Measurements from ENCODE around the gene CSRNP2. TPM values are rescaled to one million over a fixed set of nuclear protein-coding genes. Genes with fewer than 3 reads are reported as not detected.

The CSRNP2 gene
- total RNA-seq, 1 experiment from 2014 or later = 44.0 TPM

DNA sequence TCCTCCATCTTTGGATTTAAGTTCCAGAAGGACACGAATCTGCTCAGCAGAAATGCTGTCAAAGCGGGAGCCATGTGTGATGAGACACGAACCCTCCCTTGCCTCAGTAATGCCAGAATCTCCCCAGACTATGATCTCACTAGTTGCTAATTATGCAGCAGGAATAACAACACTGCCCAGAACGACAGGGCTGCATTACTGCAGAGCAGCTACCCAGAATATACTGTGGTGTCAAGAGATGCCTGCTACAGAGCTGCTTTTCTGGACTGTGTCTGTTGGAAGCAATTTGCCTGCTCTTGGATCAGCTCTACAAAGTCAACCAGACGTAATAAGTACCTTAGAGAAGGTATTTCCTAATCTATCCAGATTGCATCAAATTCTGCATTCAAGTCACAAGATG lies 5.5 kb downstream of the CSRNP2 start:
- POLR2A ChIA-PET = interaction anchor here (0.6 kb wide), 1 partner anchor 14 kb away, joined by 3 read pairs; no protein-coding TSS in a partner anchor
- peaks cover 61% of the 10 kb centered on the region for H3K36me3 Mint-ChIP-seq (ENCODE audit: insufficient read depth, unreplicated experiment)
- Histone ChIP-seq H3K9me3 (no peaks in the 10 kb centered on the region), H3K4me1 (peaks cover 10% of the 10 kb centered on the region; the same call in 1 of the 2 replicates), H3K27me3 (replicated peaks; ENCODE audit: control insufficient read depth, insufficient read depth, low read length) (no peaks in the 10 kb centered on the region), H3K36me3 (ENCODE audit: control insufficient read depth, insufficient read depth, low read length) (no peaks in the 10 kb centered on the region; the same call in 1 of the 2 replicates), H3K4me3 (ENCODE audit: low read depth, low read length) (no peak overlapping the region)
- peaks cover 14% of the 10 kb centered on the region for H3K4me1 Mint-ChIP-seq (ENCODE audit: low read depth, unreplicated experiment)
- H3K9me3 Mint-ChIP-seq (ENCODE audit: unreplicated experiment) = no peaks in the 10 kb centered on the region
- no peak overlapping the region for H3K27ac Mint-ChIP-seq (ENCODE audit: unreplicated experiment)
- no peak overlapping the region for H3K4me3 Mint-ChIP-seq (ENCODE audit: unreplicated experiment)
- no TSS peak for BruUV-seq (replicated peaks)
- CTCF ChIA-PET = no interaction called here
- DNase-seq = no peak
- H3K27me3 Mint-ChIP-seq (ENCODE audit: insufficient read depth, unreplicated experiment) = no peaks in the 10 kb centered on the region
- TF ChIP-seq CTCF (IDR thresholded peaks at IDR 0.05; ENCODE audit: insufficient read depth in 1 of 2, low read depth in 1 of 2, low read length in 1 of 2, severe bottlenecking in 1 of 2, unreplicated experiment in 1 of 2) = no peak
- intact Hi-C loops (cut with micrococcal nuclease; ENCODE audit: unreplicated experiment) = no loop called here

DNA sequence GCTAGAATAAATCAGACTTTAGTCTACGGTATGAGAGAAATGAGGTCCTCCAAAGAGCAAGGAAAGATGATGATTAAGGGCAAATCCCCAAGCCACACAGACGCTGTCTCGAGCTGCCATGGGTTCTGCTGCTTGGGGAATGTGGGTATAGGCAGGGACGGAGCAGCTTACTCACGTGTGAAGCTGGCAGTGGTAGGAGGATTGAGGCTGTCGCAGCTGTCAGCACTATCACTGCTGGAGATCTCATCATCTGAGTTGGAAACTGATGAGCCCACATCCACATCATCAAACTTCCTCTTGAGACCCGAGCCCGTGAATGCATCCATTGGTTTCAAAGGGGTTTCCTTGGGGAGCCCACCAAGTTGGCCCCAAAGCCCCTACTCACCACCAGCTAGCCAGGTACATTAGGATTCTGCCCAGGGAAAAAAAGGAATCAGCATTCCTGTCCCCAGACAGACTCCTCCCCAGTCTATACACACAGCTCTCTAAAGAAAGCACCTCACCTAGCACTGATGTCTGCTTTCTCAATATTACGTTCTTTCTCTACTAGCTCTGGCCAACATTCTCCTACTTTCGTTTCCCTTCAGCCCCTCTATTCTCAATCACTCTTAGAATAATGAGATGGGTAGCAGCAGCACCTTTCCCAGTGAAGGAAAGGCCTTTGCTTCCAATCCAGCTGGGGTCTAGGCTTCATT lies 7.0 kb downstream of the CSRNP2 start:
- H3K9me3 ChIP-seq = no peaks in the 10 kb centered on the region
- H3K36me3 Mint-ChIP-seq (ENCODE audit: insufficient read depth, unreplicated experiment) = peaks cover 58% of the 10 kb centered on the region
- DNase-seq = no peak
- intact Hi-C loops (cut with micrococcal nuclease; ENCODE audit: unreplicated experiment) = no loop called here
- H3K4me3 ChIP-seq (ENCODE audit: low read depth, low read length) = no peak overlapping the region
- no peaks in the 10 kb centered on the region; the same call in 1 of the 2 replicates for H3K36me3 ChIP-seq (ENCODE audit: control insufficient read depth, insufficient read depth, low read length)
- H3K27me3 ChIP-seq (replicated peaks; ENCODE audit: control insufficient read depth, insufficient read depth, low read length) = no peaks in the 10 kb centered on the region
- POLR2A ChIA-PET = interaction anchor here (0.6 kb wide), 1 partner anchor 100 kb away, joined by 5 read pairs; no protein-coding TSS in a partner anchor
- no peak for TF ChIP-seq CTCF (IDR thresholded peaks at IDR 0.05; ENCODE audit: insufficient read depth in 1 of 2, low read depth in 1 of 2, low read length in 1 of 2, severe bottlenecking in 1 of 2, unreplicated experiment in 1 of 2)
- peaks cover 7% of the 10 kb centered on the region for H3K4me1 Mint-ChIP-seq (ENCODE audit: low read depth, unreplicated experiment)
- H3K4me3 Mint-ChIP-seq (ENCODE audit: unreplicated experiment) = no peak overlapping the region
- BruUV-seq (replicated peaks) = no TSS peak
- no peaks in the 10 kb centered on the region for H3K9me3 Mint-ChIP-seq (ENCODE audit: unreplicated experiment)
- H3K27ac Mint-ChIP-seq (ENCODE audit: unreplicated experiment) = no peak overlapping the region
- CTCF ChIA-PET = no interaction called here
- H3K27me3 Mint-ChIP-seq (ENCODE audit: insufficient read depth, unreplicated experiment) = no peaks in the 10 kb centered on the region
- H3K4me1 ChIP-seq = peaks cover 2% of the 10 kb centered on the region; the same call in 1 of the 2 replicates

DNA sequence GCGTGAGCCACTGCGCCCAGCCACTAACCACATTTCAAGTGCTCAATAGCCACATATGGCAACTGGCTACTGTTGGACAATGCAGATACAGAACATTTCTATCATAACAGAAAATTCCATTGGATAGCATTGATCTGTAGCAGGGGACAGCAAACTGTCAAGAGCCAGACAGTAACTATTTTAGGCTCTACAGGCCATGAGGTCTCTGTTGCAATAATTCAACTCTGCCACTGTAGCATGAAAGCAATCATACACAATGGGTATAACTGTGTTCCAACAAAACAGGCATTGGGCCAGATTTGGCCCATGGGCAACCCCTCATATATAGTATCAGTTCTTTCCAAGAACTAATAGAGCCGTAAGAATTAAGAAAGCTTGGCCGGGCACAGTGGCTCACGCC lies 8.0 kb downstream of the CSRNP2 start:
- no peak for DNase-seq
- no peak overlapping the region for H3K27ac Mint-ChIP-seq (ENCODE audit: unreplicated experiment)
- Histone ChIP-seq H3K27me3 (replicated peaks; ENCODE audit: control insufficient read depth, insufficient read depth, low read length) (no peaks in the 10 kb centered on the region), H3K4me1 (peaks cover under 1% of the 10 kb centered on the region; the same call in 1 of the 2 replicates), H3K36me3 (ENCODE audit: control insufficient read depth, insufficient read depth, low read length) (peaks cover 2% of the 10 kb centered on the region; the same call in 1 of the 2 replicates), H3K9me3 (no peaks in the 10 kb centered on the region), H3K4me3 (ENCODE audit: low read depth, low read length) (no peak overlapping the region)
- no peak for TF ChIP-seq CTCF (IDR thresholded peaks at IDR 0.05; ENCODE audit: insufficient read depth in 1 of 2, low read depth in 1 of 2, low read length in 1 of 2, severe bottlenecking in 1 of 2, unreplicated experiment in 1 of 2)
- intact Hi-C loops (cut with micrococcal nuclease; ENCODE audit: unreplicated experiment) = no loop called here
- H3K9me3 Mint-ChIP-seq (ENCODE audit: unreplicated experiment) = no peaks in the 10 kb centered on the region
- peaks cover 9% of the 10 kb centered on the region for H3K4me1 Mint-ChIP-seq (ENCODE audit: low read depth, unreplicated experiment)
- H3K27me3 Mint-ChIP-seq (ENCODE audit: insufficient read depth, unreplicated experiment) = no peaks in the 10 kb centered on the region
- ChIA-PET POLR2A (interaction anchor here (0.6 kb wide), 1 partner anchor 8 kb away, joined by 3 read pairs; no protein-coding TSS in a partner anchor), CTCF (no interaction called here)
- no TSS peak for BruUV-seq (replicated peaks)
- H3K4me3 Mint-ChIP-seq (ENCODE audit: unreplicated experiment) = no peak overlapping the region
- H3K36me3 Mint-ChIP-seq (ENCODE audit: insufficient read depth, unreplicated experiment) = peaks cover 67% of the 10 kb centered on the region

All from Caco-2 (cell line).